Prostate gland (tissue), 2 donors: ENCODE measurements around the gene RPL27A.

ENCODE experiments used
- POLR2A ChIP-seq: fragments of 450-650 bp; IDR thresholded peaks from one replicate; pipeline ENCODE4 v1.6.1; 2016; ENCODE audit warnings: antibody characterized with exemption, mild to moderate bottlenecking
- TF ChIP-seq, protein P1 (sequence below), 4 experiments: fragments of 200-600 bp in 2 of 4; fragments of 450-650 bp in 2 of 4; sonication (generic) in 2 of 4; IDR thresholded peaks; 1 replicate in 3 of 4; 2 replicates in 1 of 4; pipeline ENCODE4 v1.5.1; 2016 to 2019; ENCODE audit warnings: antibody characterized with exemption in 4 of 4, mild to moderate bottlenecking in 2 of 4, moderate library complexity in 2 of 4

DNA sequence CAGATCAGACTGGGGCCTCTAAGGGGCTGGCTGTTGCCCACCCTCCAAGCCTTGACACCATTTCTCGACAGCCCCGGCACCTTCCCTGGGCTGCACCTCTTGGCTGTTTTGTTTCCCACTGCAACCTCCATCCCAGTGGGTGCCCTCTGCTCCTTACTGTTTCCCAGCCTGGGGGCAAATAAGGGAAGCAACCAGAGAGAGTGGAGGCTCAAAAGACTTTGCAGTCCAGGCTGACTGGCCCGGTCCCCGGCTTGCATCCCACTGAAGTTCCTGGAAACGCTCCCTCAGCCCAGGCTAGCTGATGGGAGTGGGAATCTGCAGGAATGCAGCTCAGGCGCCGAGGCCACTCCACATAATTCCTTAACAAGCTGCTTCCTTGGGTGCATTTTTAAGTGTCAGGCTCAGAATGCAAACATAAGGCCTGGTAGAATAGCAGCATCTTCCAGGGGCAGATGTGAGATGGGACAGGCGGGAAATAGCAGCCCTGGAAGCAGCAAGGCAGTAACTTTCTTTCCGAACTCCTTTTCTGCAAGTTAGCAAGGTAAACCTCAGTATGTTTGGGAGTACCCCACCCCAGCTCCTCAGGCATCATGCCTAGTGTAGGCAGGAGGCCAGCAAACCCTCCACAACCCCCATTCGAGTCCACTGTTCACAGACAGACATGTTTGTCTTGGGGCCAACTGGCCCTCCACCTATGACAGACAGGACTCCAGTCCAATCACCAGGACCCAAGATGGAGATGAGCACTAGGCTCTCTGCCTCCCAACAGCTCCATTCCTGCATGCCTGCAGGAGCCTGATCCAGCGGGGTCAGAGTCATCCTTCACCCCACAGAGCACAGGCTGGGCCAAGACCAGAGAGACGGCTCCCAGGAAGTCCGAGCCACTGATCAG, 39.3 kb downstream of the RPL27A start:
- TF ChIP-seq POLR2A = no peak
- TF ChIP-seq, protein P1, sequence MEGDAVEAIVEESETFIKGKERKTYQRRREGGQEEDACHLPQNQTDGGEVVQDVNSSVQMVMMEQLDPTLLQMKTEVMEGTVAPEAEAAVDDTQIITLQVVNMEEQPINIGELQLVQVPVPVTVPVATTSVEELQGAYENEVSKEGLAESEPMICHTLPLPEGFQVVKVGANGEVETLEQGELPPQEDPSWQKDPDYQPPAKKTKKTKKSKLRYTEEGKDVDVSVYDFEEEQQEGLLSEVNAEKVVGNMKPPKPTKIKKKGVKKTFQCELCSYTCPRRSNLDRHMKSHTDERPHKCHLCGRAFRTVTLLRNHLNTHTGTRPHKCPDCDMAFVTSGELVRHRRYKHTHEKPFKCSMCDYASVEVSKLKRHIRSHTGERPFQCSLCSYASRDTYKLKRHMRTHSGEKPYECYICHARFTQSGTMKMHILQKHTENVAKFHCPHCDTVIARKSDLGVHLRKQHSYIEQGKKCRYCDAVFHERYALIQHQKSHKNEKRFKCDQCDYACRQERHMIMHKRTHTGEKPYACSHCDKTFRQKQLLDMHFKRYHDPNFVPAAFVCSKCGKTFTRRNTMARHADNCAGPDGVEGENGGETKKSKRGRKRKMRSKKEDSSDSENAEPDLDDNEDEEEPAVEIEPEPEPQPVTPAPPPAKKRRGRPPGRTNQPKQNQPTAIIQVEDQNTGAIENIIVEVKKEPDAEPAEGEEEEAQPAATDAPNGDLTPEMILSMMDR (IDR thresholded peaks at IDR 0.05) = no peak
